Measurements from ENCODE around the gene CHRNB1.

The CHRNB1 gene

DNA sequence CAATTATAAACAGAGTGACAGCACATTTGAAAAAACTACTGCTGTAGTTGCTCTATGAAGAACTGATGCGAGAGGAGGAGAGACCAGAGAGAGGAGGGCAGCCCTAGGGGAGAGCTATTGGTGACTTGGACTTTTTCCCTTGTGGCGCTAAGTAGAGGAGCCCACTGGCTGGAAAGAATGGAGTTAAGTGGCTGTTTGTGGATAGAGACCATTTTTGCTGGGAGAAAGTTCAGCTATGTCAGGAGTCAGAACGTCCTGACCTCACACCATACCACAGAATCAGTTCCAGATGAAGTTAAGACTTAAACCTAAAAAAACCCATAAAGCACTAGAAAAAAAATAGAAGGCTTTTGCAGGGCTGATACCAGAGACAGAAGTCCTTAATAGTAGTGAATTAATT, 41.3 kb downstream of the CHRNB1 start:
- no peak for DNase-seq

- DNase-seq = no peak
These were observed 45.3 kb downstream of the CHRNB1 start for GRCh38 chr17:7490144-7490543.

DNA sequence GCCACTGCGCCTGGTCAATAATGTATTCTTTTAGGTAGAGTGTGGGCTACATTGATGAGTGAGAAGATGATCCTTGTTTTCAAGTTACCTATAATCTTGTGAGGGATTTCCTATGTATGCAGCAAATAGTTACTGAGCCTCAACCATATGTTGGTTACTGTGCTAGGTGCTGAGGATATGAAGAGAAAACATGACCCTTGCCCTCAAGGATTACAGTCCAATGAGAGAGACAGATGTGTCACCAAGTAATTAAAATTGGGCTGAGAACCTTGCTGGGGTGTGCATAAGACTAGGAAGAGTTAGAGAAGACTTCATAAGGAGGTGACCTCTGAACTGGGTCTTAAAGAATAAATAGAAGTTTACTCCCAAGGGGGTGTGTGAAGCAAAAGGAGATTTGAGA, 46.7 kb downstream of the CHRNB1 start:
- DNase-seq = no peak

DNA sequence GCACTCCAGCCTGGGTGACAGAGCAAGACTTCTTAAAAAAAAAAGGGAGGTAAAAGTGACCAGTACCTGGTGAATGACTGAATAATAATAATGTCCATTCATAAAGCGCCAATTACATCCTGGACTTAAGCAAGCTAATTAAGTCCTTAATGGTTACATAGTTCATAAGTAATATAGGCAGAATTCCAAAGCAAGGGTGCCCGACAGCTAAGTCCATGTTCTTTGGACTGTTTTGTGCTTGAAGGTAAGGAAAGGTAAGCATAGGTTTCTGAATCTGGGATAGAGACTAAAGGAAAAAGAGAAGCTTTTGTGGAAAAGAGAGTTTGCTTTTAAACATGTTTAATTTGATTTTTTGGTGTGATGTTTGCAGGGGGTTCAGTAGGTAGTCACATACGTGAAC, 49.1 kb downstream of the CHRNB1 start:
- no peak for DNase-seq

DNA sequence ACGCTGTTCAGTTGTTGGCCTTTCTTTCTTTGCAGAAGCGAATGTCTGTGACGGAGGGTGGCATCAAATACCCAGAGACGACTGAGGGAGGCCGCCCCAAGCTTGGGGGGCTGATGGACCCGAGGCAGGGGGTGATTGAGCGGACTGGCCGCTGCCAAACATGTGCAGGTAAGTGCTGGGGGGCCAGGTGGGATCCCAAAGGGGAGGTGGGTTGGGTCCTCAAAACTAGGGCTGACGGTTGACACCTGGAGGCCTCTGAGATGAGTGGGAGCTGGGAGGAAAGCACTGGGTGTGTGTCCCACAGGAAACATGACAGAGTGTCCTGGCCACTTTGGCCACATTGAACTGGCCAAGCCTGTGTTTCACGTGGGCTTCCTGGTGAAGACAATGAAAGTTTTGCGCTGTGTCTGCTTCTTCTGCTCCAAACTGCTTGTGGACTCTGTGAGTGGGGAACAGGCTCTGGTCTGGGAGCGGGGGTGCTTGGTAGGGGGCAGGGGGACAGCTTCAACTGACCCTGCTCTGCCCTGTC, 51.1 kb downstream of the CHRNB1 start:
- DNase-seq = no peak

- DNase-seq = no peak
These were observed 51.8 kb downstream of the CHRNB1 start for GRCh38 chr17:7496470-7497183.

- DNase-seq = no peak
These were observed 52.4 kb downstream of the CHRNB1 start for GRCh38 chr17:7497228-7497627.

- DNase-seq = no peak
These were observed 52.8 kb downstream of the CHRNB1 start for GRCh38 chr17:7497636-7498035.

- no peak for DNase-seq
These were observed 54.3 kb downstream of the CHRNB1 start for GRCh38 chr17:7499161-7499560.

- DNase-seq = no peak
These were observed 56.9 kb downstream of the CHRNB1 start for GRCh38 chr17:7501729-7502128.

DNA sequence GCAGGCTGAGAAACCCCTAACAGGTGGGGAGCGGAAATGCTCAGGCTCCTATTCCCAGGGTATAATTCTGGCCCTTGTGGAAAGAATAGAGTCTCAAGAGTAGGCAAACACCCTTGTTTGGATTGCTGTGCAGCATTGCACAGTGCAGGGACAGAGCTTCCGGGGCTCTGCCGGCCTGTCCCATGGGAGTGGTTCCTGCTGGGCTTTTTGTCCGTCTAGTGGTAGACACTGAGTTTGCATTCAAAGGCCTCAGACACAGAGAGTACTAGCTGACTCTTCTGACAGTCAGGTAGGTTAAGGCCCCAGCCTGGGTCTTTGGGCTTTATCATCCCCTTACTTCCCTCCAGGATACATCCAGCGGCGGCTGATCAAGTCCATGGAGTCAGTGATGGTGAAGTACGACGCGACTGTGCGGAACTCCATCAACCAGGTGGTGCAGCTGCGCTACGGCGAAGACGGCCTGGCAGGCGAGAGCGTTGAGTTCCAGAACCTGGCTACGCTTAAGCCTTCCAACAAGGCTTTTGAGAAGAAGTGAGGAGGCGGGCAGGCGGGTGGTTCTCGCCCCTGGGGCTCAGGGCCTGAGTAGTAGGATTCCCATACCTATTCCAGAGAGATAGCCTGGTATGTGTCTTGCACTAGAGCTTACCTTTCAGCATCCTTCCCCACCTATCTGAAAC, 57.4 kb downstream of the CHRNB1 start:
- DNase-seq = no peak

DNA sequence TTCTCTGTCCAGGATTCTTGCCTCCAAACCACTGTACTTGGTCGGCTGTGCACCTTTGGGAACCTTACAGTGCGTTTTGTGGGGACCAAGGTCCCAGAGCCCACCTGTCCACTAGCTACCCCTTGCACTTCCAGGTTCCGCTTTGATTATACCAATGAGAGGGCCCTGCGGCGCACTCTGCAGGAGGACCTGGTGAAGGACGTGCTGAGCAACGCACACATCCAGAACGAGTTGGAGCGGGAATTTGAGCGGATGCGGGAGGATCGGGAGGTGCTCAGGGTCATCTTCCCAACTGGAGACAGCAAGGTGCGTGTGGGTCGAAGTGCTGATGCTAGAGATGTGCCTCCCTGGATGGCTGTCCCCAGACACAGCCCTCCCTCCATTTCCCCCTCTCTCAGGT, 58.1 kb downstream of the CHRNB1 start:
- DNase-seq = peak in 2 of 3 donors; percentile 21 to 40

DNA sequence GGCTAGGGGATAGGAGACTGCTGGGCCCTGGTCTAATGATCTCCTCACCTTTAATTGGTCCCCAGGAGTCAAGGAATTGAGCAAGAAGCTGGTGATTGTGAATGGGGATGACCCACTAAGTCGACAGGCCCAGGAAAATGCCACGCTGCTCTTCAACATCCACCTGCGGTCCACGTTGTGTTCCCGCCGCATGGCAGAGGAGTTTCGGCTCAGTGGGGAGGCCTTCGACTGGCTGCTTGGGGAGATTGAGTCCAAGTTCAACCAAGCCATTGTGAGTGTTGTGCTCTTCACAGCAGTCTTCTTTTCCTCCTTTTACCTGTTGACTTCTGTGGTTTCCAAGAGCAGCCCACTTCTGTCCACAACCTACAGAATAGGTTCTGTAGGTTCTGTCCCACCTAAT, 58.7 kb downstream of the CHRNB1 start:
- DNase-seq = no peak

All from suppressor macrophage treated with lipopolysaccharide for 1 hour (primary cell).